Measurements from ENCODE around the gene BAHCC1.

GRCh38 chr17:81474958-81475357, 79.7 kb downstream of the BAHCC1 start:
- TF ChIP-seq CTCF (IDR thresholded peaks at IDR 0.05; ENCODE audit: low read depth, low read length, poor library complexity, severe bottlenecking) (no peak), EZH2phosphoT487 (IDR thresholded peaks at IDR 0.05; ENCODE audit: borderline replicate concordance, low read length) (no peak)
